Trophoblast cell (in vitro differentiated cells and primary cell): ENCODE measurements around the gene EVC2.

Source experiments
- DNase-seq, 2 donors: peaks; one replicate each; pipeline ENCODE4 v3.0.0-alpha.2; 2016
- H2AFZ ChIP-seq: 2 replicates; pipeline ENCODE4 v1.6.1; 2013; ENCODE audit warnings: low read length, moderate library complexity, mild to moderate bottlenecking; ENCODE audit not compliant: insufficient read depth, poor library complexity
- H2AK5ac ChIP-seq: 2 replicates; pipeline ENCODE4 v1.6.1; 2013; ENCODE audit warnings: mild to moderate bottlenecking, low read length
- H2BK120ac ChIP-seq: 2 replicates; pipeline ENCODE4 v1.6.1; 2013; ENCODE audit warnings: low read length, mild to moderate bottlenecking, moderate library complexity; ENCODE audit not compliant: insufficient read depth, poor library complexity
- H2BK12ac ChIP-seq: 2 replicates; pipeline ENCODE4 v1.6.1; 2013; ENCODE audit warnings: mild to moderate bottlenecking, low read length, moderate library complexity
- H2BK5ac ChIP-seq: 2 replicates; pipeline ENCODE4 v1.6.1; 2013; ENCODE audit warnings: low read length, low read depth, moderate library complexity, mild to moderate bottlenecking; ENCODE audit not compliant: poor library complexity
- H3K14ac ChIP-seq: 2 replicates; pipeline ENCODE4 v1.6.1; 2013; ENCODE audit warnings: mild to moderate bottlenecking, low read length
- H3K18ac ChIP-seq: 2 replicates; pipeline ENCODE4 v1.6.1; 2013; ENCODE audit warnings: mild to moderate bottlenecking, low read length
- H3K23ac ChIP-seq: 2 replicates; pipeline ENCODE4 v1.6.1; 2013; ENCODE audit warnings: low read length
- H3K27ac ChIP-seq: 2 replicates; pipeline ENCODE4 v1.5.1; 2013; ENCODE audit warnings: low read depth, mild to moderate bottlenecking, inconsistent platforms, low read length, moderate library complexity
- H3K27me3 ChIP-seq: 2 replicates; pipeline ENCODE4 v1.6.1; 2013; ENCODE audit warnings: inconsistent platforms, mild to moderate bottlenecking, low read length, moderate library complexity; ENCODE audit not compliant: insufficient read depth
- H3K36me3 ChIP-seq, 2 experiments: 1 replicate in 1 of 2; 2 replicates in 1 of 2; pipeline ENCODE4 v1.6.1; 2013; ENCODE audit warnings: low read length in 2 of 2, mild to moderate bottlenecking in 2 of 2, moderate library complexity in 1 of 2; ENCODE audit not compliant: insufficient read depth in 2 of 2, control insufficient read depth in 1 of 2
- H3K4ac ChIP-seq: 2 replicates; pipeline ENCODE4 v1.6.1; 2013; ENCODE audit warnings: low read depth, mild to moderate bottlenecking, low read length, moderate library complexity
- H3K4me1 ChIP-seq, 2 experiments: 1 replicate in 1 of 2; 2 replicates in 1 of 2; pipeline ENCODE4 v1.6.1; 2013; ENCODE audit warnings: low read length in 2 of 2, mild to moderate bottlenecking in 2 of 2, moderate library complexity in 1 of 2; ENCODE audit not compliant: insufficient read depth in 2 of 2, control insufficient read depth in 1 of 2
- H3K4me2 ChIP-seq: 2 replicates; pipeline ENCODE4 v1.6.1; 2013; ENCODE audit warnings: inconsistent platforms, mild to moderate bottlenecking, low read length, moderate library complexity
- H3K4me3 ChIP-seq: 2 replicates; pipeline ENCODE4 v1.5.1; 2013; ENCODE audit warnings: mild to moderate bottlenecking, low read depth, low read length, inconsistent platforms
- H3K79me1 ChIP-seq: one replicate; pipeline ENCODE4 v1.6.1; 2013; ENCODE audit warnings: low read length
- H3K79me2 ChIP-seq: 2 replicates; pipeline ENCODE4 v1.6.1; 2013; ENCODE audit warnings: low read length, mild to moderate bottlenecking; ENCODE audit not compliant: control insufficient read depth, insufficient read depth, poor library complexity
- H3K9ac ChIP-seq: 2 replicates; pipeline ENCODE4 v1.6.1; 2013; ENCODE audit warnings: mild to moderate bottlenecking, low read length
- H3K9me3 ChIP-seq: 2 replicates; pipeline ENCODE4 v1.6.1; 2013; ENCODE audit warnings: low read depth, mild to moderate bottlenecking, control low read depth, inconsistent platforms, low read length; ENCODE audit not compliant: insufficient read depth
- H4K12ac ChIP-seq: 2 replicates; pipeline ENCODE4 v1.6.1; 2013; ENCODE audit warnings: low read depth, mild to moderate bottlenecking, low read length, moderate library complexity
- H4K8ac ChIP-seq: 2 replicates; pipeline ENCODE4 v1.6.1; 2013; ENCODE audit warnings: low read depth, mild to moderate bottlenecking, low read length, moderate library complexity
- H4K91ac ChIP-seq: one replicate; pipeline ENCODE4 v1.6.1; 2013; ENCODE audit warnings: low read depth, mild to moderate bottlenecking, low read length, moderate library complexity
- WGBS: extraction: QIAGEN DNeasy Blood & Tissue Kit; methylation state at CpG from one replicate; pipeline ENCODE4 v1.1.7; 2013; ENCODE audit warnings: missing lambda C conversion rate; ENCODE audit not compliant: insufficient read length, insufficient coverage; ENCODE audit errors: extremely low coverage; 5-methylcytosine and 5-hydroxymethylcytosine counted together

EVC2 gene

GRCh38 chr4:5724377-5724776, 16.0 kb upstream of the EVC2 start:
- Histone ChIP-seq H3K4me3 (no peak overlapping the region), H3K79me1 (no peaks in the 10 kb centered on the region), H3K18ac (no peak overlapping the region), H3K36me3 (peaks cover 5 to 16% of the 10 kb centered on the region in 2 experiments), H2AK5ac (no peak overlapping the region), H3K14ac (no peak overlapping the region), H3K4me1 (no peaks in the 10 kb centered on the region), H3K27ac (no peak overlapping the region), H2AFZ (no peak overlapping the region), H2BK120ac (no peak overlapping the region), H2BK5ac (no peak overlapping the region), H3K4me2 (no peak overlapping the region), H3K27me3 (no peaks in the 10 kb centered on the region), H3K79me2 (no peaks in the 10 kb centered on the region), H3K4ac (no peak overlapping the region), H4K91ac (no peak overlapping the region), H3K9me3 (no peaks in the 10 kb centered on the region), H2BK12ac (no peak overlapping the region), H3K23ac (no peak overlapping the region), H3K9ac (no peak overlapping the region), H4K8ac (no peak overlapping the region), H4K12ac (no peak overlapping the region)
- no peak for DNase-seq
- WGBS: no CpG with 5 or more reads among the region's 7 CpGs

- H3K4me1 ChIP-seq: no peaks in the 10 kb centered on the region
- H3K4me2 ChIP-seq: no peak overlapping the region
- no peak overlapping the region for H3K4me3 ChIP-seq
- H4K12ac ChIP-seq: no peak overlapping the region
- WGBS: no CpG with 5 or more reads among the region's 4 CpGs
- no peak overlapping the region for H4K91ac ChIP-seq
- no peak overlapping the region for H3K23ac ChIP-seq
- no peak overlapping the region for H2BK120ac ChIP-seq
- no peak overlapping the region for H2AFZ ChIP-seq
- no peaks in the 10 kb centered on the region for H3K9me3 ChIP-seq
- no peak overlapping the region for H4K8ac ChIP-seq
- no peak overlapping the region for H3K4ac ChIP-seq
- no peak overlapping the region for H3K27ac ChIP-seq
- H3K36me3 ChIP-seq: peaks cover 7 to 13% of the 10 kb centered on the region in 2 experiments
- H3K9ac ChIP-seq: no peak overlapping the region
- no peaks in the 10 kb centered on the region for H3K79me1 ChIP-seq
- H2BK5ac ChIP-seq: no peak overlapping the region
- no peak overlapping the region for H2AK5ac ChIP-seq
- no peaks in the 10 kb centered on the region for H3K27me3 ChIP-seq
- no peak overlapping the region for H3K14ac ChIP-seq
- H2BK12ac ChIP-seq: no peak overlapping the region
- H3K18ac ChIP-seq: no peak overlapping the region
- no peaks in the 10 kb centered on the region for H3K79me2 ChIP-seq
- DNase-seq: no peak
Observed at GRCh38 chr4:5722328-5722727, 14.0 kb upstream of the EVC2 start.

GRCh38 chr4:5721923-5722322, 13.6 kb upstream of the EVC2 start:
- Histone ChIP-seq H3K4ac (no peak overlapping the region), H3K27ac (no peak overlapping the region), H3K27me3 (no peaks in the 10 kb centered on the region), H3K9ac (no peak overlapping the region), H3K4me3 (no peak overlapping the region), H3K4me1 (no peaks in the 10 kb centered on the region), H2BK12ac (no peak overlapping the region), H3K18ac (no peak overlapping the region), H2BK5ac (no peak overlapping the region), H2AK5ac (no peak overlapping the region), H3K9me3 (no peaks in the 10 kb centered on the region), H3K14ac (no peak overlapping the region), H2BK120ac (no peak overlapping the region), H3K4me2 (no peak overlapping the region), H4K91ac (no peak overlapping the region), H4K12ac (no peak overlapping the region), H3K79me2 (no peaks in the 10 kb centered on the region), H3K23ac (no peak overlapping the region), H4K8ac (no peak overlapping the region), H3K36me3 (peaks cover 7 to 13% of the 10 kb centered on the region in 2 experiments), H2AFZ (no peak overlapping the region), H3K79me1 (no peaks in the 10 kb centered on the region)
- no peak for DNase-seq
- no CpG with 5 or more reads among the region's 5 CpGs for WGBS

- Histone ChIP-seq H3K4me2 (no peak overlapping the region), H3K9ac (no peak overlapping the region), H3K18ac (no peak overlapping the region), H2BK12ac (no peak overlapping the region), H2BK120ac (no peak overlapping the region), H3K27me3 (no peaks in the 10 kb centered on the region), H3K4me1 (no peaks in the 10 kb centered on the region), H3K23ac (no peak overlapping the region), H3K14ac (no peak overlapping the region), H3K4ac (no peak overlapping the region), H3K79me2 (no peaks in the 10 kb centered on the region), H3K4me3 (no peak overlapping the region), H3K9me3 (no peaks in the 10 kb centered on the region), H2AK5ac (no peak overlapping the region), H4K8ac (no peak overlapping the region), H3K27ac (no peak overlapping the region), H4K91ac (no peak overlapping the region), H2BK5ac (no peak overlapping the region), H4K12ac (no peak overlapping the region), H2AFZ (no peak overlapping the region), H3K36me3 (peaks cover 7 to 13% of the 10 kb centered on the region in 2 experiments), H3K79me1 (no peaks in the 10 kb centered on the region)
- WGBS: no CpG with 5 or more reads among the region's 3 CpGs
- DNase-seq: no peak
Observed at GRCh38 chr4:5720980-5721379, 12.6 kb upstream of the EVC2 start.
